ENCODE measurements around the gene MCC.

MCC gene

DNA sequence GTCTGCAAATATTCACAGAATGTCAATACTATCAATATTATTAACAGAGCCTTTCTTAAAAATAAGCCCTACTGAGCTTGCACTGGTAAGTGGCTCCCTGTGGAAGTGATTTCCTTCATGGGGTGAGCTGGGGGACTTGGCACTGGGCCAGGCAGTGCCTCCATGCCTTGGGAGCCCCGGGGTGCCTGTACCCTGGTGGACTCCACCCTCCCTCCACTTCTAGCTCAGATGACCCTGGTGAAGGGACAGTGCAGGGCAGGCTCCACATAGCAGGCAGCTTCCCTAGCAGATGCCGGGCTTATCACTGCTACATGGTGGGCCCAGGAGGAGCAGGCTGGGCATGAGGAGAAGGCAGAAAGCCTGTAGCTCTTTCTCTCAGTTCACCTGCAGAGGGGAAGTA lies 392.4 kb downstream of the MCC start:
- TF ChIP-seq TAF1 (IDR thresholded peaks at IDR 0.05; ENCODE audit: borderline replicate concordance, insufficient read depth, low read length) (no peak), FOXP2 (optimal IDR thresholded peaks at IDR 0.05; ENCODE audit: borderline replicate concordance, extremely low read depth, extremely low read length, insufficient read depth) (no peak), SIN3A (IDR thresholded peaks at IDR 0.05; ENCODE audit: borderline replicate concordance, insufficient read depth, low read length) (no peak), POLR2AphosphoS5 (IDR thresholded peaks at IDR 0.05; ENCODE audit: low read depth, low read length) (no peak)
- TF ChIP-seq, protein P1, sequence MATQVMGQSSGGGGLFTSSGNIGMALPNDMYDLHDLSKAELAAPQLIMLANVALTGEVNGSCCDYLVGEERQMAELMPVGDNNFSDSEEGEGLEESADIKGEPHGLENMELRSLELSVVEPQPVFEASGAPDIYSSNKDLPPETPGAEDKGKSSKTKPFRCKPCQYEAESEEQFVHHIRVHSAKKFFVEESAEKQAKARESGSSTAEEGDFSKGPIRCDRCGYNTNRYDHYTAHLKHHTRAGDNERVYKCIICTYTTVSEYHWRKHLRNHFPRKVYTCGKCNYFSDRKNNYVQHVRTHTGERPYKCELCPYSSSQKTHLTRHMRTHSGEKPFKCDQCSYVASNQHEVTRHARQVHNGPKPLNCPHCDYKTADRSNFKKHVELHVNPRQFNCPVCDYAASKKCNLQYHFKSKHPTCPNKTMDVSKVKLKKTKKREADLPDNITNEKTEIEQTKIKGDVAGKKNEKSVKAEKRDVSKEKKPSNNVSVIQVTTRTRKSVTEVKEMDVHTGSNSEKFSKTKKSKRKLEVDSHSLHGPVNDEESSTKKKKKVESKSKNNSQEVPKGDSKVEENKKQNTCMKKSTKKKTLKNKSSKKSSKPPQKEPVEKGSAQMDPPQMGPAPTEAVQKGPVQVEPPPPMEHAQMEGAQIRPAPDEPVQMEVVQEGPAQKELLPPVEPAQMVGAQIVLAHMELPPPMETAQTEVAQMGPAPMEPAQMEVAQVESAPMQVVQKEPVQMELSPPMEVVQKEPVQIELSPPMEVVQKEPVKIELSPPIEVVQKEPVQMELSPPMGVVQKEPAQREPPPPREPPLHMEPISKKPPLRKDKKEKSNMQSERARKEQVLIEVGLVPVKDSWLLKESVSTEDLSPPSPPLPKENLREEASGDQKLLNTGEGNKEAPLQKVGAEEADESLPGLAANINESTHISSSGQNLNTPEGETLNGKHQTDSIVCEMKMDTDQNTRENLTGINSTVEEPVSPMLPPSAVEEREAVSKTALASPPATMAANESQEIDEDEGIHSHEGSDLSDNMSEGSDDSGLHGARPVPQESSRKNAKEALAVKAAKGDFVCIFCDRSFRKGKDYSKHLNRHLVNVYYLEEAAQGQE (IDR thresholded peaks at IDR 0.05; ENCODE audit: insufficient read depth in 1 of 2, low read depth in 2 of 2, low read length in 2 of 2), result no peak

DNA sequence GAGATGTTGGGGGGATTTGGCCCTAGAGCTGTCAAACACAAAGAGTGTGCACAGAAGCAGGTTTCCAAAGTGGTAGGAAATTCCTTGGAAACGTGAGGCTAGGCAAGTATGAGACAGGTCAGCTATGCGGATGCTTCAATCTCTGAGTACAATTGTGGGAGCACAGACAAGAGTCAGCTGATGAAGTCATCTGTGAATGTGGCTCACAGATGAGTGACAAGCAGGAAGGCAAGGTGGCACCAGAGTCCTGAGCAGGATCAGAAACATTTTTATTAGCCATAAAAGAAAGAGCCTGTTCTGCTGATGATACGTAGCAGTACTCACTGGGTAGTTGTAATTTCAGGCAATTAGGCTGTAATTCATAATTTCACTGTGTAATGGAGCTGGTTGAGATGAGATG lies 394.7 kb downstream of the MCC start:
- TF ChIP-seq POLR2AphosphoS5 (IDR thresholded peaks at IDR 0.05; ENCODE audit: low read depth, low read length) (peak; percentile 51; the same call in 1 of the 2 replicates), TAF1 (IDR thresholded peaks at IDR 0.05; ENCODE audit: borderline replicate concordance, insufficient read depth, low read length) (no peak)

DNA sequence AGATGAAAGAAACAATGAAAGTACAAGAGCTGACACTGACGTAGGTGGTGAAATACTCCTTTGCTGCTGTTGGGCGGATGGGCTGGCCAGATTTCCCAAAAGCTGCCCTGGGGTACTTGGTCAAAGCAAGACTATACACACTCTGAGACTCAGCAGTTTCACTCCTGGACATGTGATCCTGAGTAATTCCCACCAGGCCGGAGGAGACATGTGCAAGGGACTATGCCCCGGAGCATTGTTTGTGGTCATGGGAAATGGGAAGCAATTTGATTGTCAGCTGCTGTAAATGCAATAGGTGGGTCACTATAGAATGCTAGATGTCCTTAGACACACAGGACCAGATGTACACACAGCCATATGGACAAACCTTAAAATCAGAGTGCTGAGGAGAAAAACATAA lies 395.6 kb downstream of the MCC start:
- TF ChIP-seq SIN3A (IDR thresholded peaks at IDR 0.05; ENCODE audit: borderline replicate concordance, insufficient read depth, low read length) (no peak), POLR2AphosphoS5 (IDR thresholded peaks at IDR 0.05; ENCODE audit: low read depth, low read length) (no peak; the same call in 1 of the 2 replicates), TAF1 (IDR thresholded peaks at IDR 0.05; ENCODE audit: borderline replicate concordance, insufficient read depth, low read length) (no peak), FOXP2 (optimal IDR thresholded peaks at IDR 0.05; ENCODE audit: borderline replicate concordance, extremely low read depth, extremely low read length, insufficient read depth) (no peak)
- TF ChIP-seq, protein P1 (IDR thresholded peaks at IDR 0.05; ENCODE audit: insufficient read depth in 1 of 2, low read depth in 2 of 2, low read length in 2 of 2), result no peak

DNA sequence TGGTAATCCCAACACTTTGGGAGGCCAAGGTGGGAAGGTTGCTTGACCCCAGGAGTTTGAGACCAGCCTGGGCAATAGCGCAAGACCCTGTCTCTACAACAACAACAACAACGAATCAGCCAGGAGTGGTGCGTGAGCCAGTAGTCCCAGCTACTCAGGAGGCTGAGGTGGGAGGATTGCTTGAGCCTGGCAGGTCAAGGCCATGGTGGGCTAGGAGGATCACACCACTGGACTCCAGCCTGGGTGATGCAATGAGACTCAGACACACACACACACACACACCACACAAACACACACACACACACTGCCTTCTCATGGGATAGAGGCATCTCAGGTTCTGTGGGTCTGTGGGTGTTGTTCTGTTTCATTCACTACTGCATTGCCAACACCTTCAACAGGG lies 396.6 kb downstream of the MCC start:
- TF ChIP-seq TAF1 (IDR thresholded peaks at IDR 0.05; ENCODE audit: borderline replicate concordance, insufficient read depth, low read length) (no peak), SIN3A (IDR thresholded peaks at IDR 0.05; ENCODE audit: borderline replicate concordance, insufficient read depth, low read length) (no peak), POLR2AphosphoS5 (IDR thresholded peaks at IDR 0.05; ENCODE audit: low read depth, low read length) (no peak), FOXP2 (optimal IDR thresholded peaks at IDR 0.05; ENCODE audit: borderline replicate concordance, extremely low read depth, extremely low read length, insufficient read depth) (no peak)
- TF ChIP-seq, protein P1 (IDR thresholded peaks at IDR 0.05; ENCODE audit: insufficient read depth in 1 of 2, low read depth in 2 of 2, low read length in 2 of 2), result no peak

DNA sequence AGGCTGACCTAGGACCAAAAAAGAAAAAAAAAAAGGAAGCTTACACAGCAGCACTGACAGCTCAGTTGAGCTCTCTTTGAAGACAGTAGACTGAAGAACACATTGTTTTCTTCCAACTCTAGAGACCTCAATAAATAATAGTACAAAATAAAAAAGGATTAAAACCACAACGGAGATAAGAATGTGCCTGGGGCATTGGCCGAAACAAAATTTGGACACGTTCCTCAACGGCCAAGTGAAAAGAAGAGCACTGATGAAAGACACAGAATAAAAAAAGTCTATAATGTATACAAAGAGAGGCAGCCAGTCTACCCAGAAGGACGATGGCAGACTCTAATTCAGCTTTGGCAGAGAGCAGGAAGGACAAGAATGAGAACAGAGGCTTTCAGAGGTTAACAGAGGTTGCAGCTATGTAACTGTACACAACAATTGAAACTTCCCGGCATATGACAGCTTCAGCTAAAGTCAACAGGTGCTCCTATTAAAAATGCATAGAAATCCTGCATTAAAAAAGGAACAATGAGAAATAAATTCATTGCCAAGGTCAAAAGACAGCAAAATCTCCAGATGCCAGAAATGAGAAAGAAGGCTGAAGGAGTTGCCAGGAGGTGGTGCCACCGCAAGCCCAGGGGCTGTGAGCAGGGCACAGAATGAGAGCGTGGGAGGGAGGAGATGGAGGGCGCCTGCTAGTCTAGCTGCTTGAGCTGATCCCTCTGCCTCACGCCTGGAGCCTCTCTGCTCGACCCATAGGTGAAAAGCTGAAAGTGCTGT lies 397.7 kb downstream of the MCC start:
- no peak; the same call in 1 of the 2 replicates for TF ChIP-seq POLR2AphosphoS5 (IDR thresholded peaks at IDR 0.05; ENCODE audit: low read depth, low read length)
- TF ChIP-seq, protein P1 (IDR thresholded peaks at IDR 0.05; ENCODE audit: insufficient read depth in 1 of 2, low read depth in 2 of 2, low read length in 2 of 2), result no peak
- no peak for TF ChIP-seq TAF1 (IDR thresholded peaks at IDR 0.05; ENCODE audit: borderline replicate concordance, insufficient read depth, low read length)
- TF ChIP-seq SIN3A (IDR thresholded peaks at IDR 0.05; ENCODE audit: borderline replicate concordance, insufficient read depth, low read length), result no peak
- no peak for TF ChIP-seq FOXP2 (optimal IDR thresholded peaks at IDR 0.05; ENCODE audit: borderline replicate concordance, extremely low read depth, extremely low read length, insufficient read depth)
